Measurements from ENCODE around the gene DCAF5. TPM values are rescaled to one million over a fixed set of nuclear protein-coding genes. Genes with fewer than 3 reads are reported as not detected.

Gene DCAF5
- total and polyA plus RNA-seq, 2 of the 13 experiments (the other 11 are each of a cell fraction or from before 2014, with no cell fraction given), result 13.4 to 31.6 TPM

DNA sequence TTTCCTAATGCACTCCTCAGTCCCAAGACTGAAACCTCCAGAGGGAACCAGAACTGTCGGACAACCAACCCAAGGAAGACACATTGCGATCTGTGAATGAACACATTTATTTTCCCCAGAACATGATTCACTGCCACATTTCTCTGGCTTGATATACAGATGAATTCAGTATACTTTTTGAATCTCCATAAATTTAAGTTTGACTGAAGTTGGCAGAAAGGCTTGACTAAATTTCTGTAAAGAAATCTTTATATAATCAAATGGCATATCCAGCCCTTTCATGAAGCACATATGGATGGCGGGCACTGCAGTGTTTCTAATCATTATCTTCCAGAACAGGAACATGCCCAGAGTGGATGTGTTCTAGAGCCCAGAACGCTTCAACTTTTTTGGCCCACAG is 56.7 kb downstream of the DCAF5 start:
- CTCF ChIA-PET (ENCODE audit: low intra/inter-chr PET ratio, low total read pairs), result no interaction called here
- Histone ChIP-seq H3K4me1 (ENCODE audit: insufficient read depth, low read length) (peaks cover 42% of the 10 kb centered on the region), H4K20me1 (ENCODE audit: insufficient read depth, low read length) (no peaks in the 10 kb centered on the region), H3K27ac (ENCODE audit: extremely low read length, insufficient read depth, low read length) (no peak overlapping the region), H3K9ac (ENCODE audit: insufficient read depth, low read depth, low read length) (no peak overlapping the region), H3K36me3 (replicated peaks in 1 of 2; ENCODE audit: control insufficient read depth in 1 of 2, insufficient read depth in 2 of 2, low read length in 2 of 2) (peaks cover 3 to 9% of the 10 kb centered on the region in 2 experiments; a peak in 4 of 5 replicates), H3K9me3 (ENCODE audit: low read length) (no peaks in the 10 kb centered on the region), H3K27me3 (ENCODE audit: control insufficient read depth in 1 of 2, insufficient read depth in 2 of 2, low read length in 2 of 2) (no peaks in the 10 kb centered on the region), H3K79me2 (ENCODE audit: insufficient read depth, low read length) (no peaks in the 10 kb centered on the region), H3K4me3 (replicated peaks in 1 of 3; ENCODE audit: insufficient read depth in 1 of 3, low read depth in 2 of 3, low read length in 3 of 3) (no peak overlapping the region), H3K4me2 (ENCODE audit: low read depth, low read length) (no peak overlapping the region), H2AFZ (ENCODE audit: low read length) (no peak overlapping the region)
- intact Hi-C loops (cut with micrococcal nuclease; ENCODE audit: unreplicated experiment), result no loop called here
- FAIRE-seq (no peak), DNase-seq (ENCODE audit: low spot score) (no peak), ATAC-seq (no peak)
- WGBS (ENCODE audit: low lambda C conversion rate), result 100% methylated on average over 4 of the region's 4 CpGs
- POLR2A ChIA-PET, result no interaction called here
- in situ Hi-C loops (cut with HindIII; ENCODE audit: extremely low pct_ligation_motif_present, low pct_unique_long_range_greater_than_20kb), result no loop called here
- no TSS peak for BruUV-seq (replicated peaks)
- TF ChIP-seq, protein P1, sequence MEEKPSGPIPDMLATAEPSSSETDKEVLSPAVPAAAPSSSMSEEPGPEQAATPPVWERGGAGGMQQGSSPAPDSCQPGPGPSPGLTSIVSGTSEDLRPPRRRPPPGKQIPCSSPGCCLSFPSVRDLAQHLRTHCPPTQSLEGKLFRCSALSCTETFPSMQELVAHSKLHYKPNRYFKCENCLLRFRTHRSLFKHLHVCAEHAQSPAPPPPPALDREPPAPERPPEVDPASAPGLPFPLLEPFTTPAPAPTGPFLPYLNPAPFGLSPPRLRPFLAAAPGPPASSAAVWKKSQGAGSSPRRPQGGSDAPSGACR (CRISPR knock-in tag; IDR thresholded peaks at IDR 0.05), result no peak
- TF ChIP-seq, protein P2, sequence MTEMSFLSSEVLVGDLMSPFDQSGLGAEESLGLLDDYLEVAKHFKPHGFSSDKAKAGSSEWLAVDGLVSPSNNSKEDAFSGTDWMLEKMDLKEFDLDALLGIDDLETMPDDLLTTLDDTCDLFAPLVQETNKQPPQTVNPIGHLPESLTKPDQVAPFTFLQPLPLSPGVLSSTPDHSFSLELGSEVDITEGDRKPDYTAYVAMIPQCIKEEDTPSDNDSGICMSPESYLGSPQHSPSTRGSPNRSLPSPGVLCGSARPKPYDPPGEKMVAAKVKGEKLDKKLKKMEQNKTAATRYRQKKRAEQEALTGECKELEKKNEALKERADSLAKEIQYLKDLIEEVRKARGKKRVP (CRISPR knock-in tag; IDR thresholded peaks at IDR 0.05), result no peak
- TF ChIP-seq FOXP4 (CRISPR knock-in tag; IDR thresholded peaks at IDR 0.05) (no peak), ZBTB3 (CRISPR knock-in tag; IDR thresholded peaks at IDR 0.05; ENCODE audit: borderline replicate concordance, low read depth) (no peak), TRAFD1 (CRISPR knock-in tag; IDR thresholded peaks at IDR 0.05; ENCODE audit: borderline replicate concordance) (no peak), MXD1 (CRISPR knock-in tag; IDR thresholded peaks at IDR 0.05) (no peak), ZNF33A (CRISPR knock-in tag; IDR thresholded peaks at IDR 0.05; ENCODE audit: borderline replicate concordance) (no peak), NR2F2 (IDR thresholded peaks at IDR 0.05; ENCODE audit: borderline replicate concordance, low read depth) (no peak), SOX5 (CRISPR knock-in tag; IDR thresholded peaks at IDR 0.05; ENCODE audit: borderline replicate concordance) (no peak), HOXA3 (CRISPR knock-in tag; IDR thresholded peaks at IDR 0.05) (no peak), DNMT1 (CRISPR knock-in tag; IDR thresholded peaks at IDR 0.05) (no peak), POGZ (CRISPR knock-in tag; IDR thresholded peaks at IDR 0.05) (no peak), IKZF4 (CRISPR knock-in tag; IDR thresholded peaks at IDR 0.05; ENCODE audit: borderline replicate concordance, low read depth, not compliant biosample characterization) (no peak), KLF12 (CRISPR knock-in tag; IDR thresholded peaks at IDR 0.05; ENCODE audit: borderline replicate concordance) (no peak)
- TF ChIP-seq, protein P3, sequence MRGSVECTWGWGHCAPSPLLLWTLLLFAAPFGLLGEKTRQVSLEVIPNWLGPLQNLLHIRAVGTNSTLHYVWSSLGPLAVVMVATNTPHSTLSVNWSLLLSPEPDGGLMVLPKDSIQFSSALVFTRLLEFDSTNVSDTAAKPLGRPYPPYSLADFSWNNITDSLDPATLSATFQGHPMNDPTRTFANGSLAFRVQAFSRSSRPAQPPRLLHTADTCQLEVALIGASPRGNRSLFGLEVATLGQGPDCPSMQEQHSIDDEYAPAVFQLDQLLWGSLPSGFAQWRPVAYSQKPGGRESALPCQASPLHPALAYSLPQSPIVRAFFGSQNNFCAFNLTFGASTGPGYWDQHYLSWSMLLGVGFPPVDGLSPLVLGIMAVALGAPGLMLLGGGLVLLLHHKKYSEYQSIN (CRISPR knock-in tag; IDR thresholded peaks at IDR 0.05; ENCODE audit: borderline replicate concordance), result no peak

Measured in HepG2 (cell line).